Suprapubic skin (tissue), 4 donors: ENCODE results near the gene MAP3K20.

Experiments used
- CTCF ChIP-seq, 2 donors: fragments of 200-600 bp in 1 of 2; fragments of 450-650 bp in 1 of 2; sonication (generic) in 1 of 2; IDR thresholded peaks; one replicate each; pipeline ENCODE4 v1.5.1; 2016 to 2019; ENCODE audit warnings: antibody characterized with exemption in 2 of 2, mild to moderate bottlenecking in 1 of 2, moderate library complexity in 1 of 2
- POLR2A ChIP-seq, 2 donors: fragments of 450-650 bp; IDR thresholded peaks; one replicate each; pipeline ENCODE4 v1.6.1; 2017; ENCODE audit warnings: antibody characterized with exemption in 2 of 2, mild to moderate bottlenecking in 2 of 2, moderate library complexity in 2 of 2
- POLR2AphosphoS5 ChIP-seq, 3 donors: sonication (generic); formaldehyde crosslinking; IDR thresholded peaks; one replicate each; pipeline ENCODE4 v1.6.1; 2017; ENCODE audit warnings: antibody characterized with exemption in 3 of 3

DNA sequence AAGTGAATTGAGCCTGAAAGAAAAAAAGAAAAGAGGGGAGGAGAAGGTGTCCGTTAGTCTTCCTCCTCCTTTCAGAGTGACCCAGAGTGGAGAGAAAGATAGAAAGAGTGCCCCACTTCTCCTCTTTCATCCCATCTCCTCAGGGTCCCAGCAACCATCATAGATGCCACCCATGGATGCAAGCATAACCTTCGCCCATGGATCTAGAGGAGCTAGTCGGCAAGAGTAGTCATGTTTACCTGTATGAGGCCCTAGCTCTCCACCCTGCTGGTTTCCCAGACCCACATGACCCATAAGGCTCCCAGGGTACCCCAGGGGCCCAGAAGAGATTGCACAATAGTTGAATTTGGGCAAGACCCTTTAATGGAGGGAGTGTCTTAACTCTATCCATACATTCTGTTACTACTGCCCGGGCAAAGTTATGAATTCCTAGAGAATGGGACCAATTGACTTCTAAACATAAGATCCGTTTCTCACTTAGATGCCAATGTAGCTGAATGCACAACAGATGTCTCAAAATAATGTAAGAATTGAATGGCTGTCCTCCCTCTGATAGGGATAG, 223.0 kb downstream of the MAP3K20 start:
- TF ChIP-seq POLR2AphosphoS5 (IDR thresholded peaks at IDR 0.05) = no peak
- TF ChIP-seq CTCF (IDR thresholded peaks at IDR 0.05) = no peak
- no peak for TF ChIP-seq POLR2A (IDR thresholded peaks at IDR 0.05)
